ENCODE measurements around the gene FNBP1.
"Not testable (repeated sequence)": the region's sequence is repeated elsewhere in the genome, so short reads cannot be mapped to it uniquely, and the experiment has no call there.

FNBP1 gene

GRCh38 chr9:130010151-130010988 lies 32.6 kb downstream of the FNBP1 start:
- no peaks in the 10 kb centered on the region for H3K36me3 ChIP-seq (ENCODE audit: insufficient read depth, low read length)
- no peak overlapping the region for H3K4me3 ChIP-seq
- H3K9me3 ChIP-seq (ENCODE audit: low read depth, low read length) = no peaks in the 10 kb centered on the region
- DNase-seq (ENCODE audit: low read depth, low spot score) = no peak
- TF ChIP-seq EZH2 (IDR thresholded peaks at IDR 0.05) (no peak), POLR2AphosphoS5 (IDR thresholded peaks at IDR 0.05; ENCODE audit: borderline replicate concordance, low read depth, low read length) (no peak), FOXP2 (optimal IDR thresholded peaks at IDR 0.05; ENCODE audit: control extremely low read depth, extremely low read length, insufficient read depth) (no peak)
- H3K9ac ChIP-seq (ENCODE audit: insufficient read length) = no peak overlapping the region
- H3K27ac ChIP-seq = no peak overlapping the region

- H3K27ac ChIP-seq; H3K36me3 ChIP-seq (ENCODE audit: insufficient read depth, low read length): not testable (repeated sequence)
Measured at GRCh38 chr9:130009546-130009945, 33.4 kb downstream of the FNBP1 start.

DNA sequence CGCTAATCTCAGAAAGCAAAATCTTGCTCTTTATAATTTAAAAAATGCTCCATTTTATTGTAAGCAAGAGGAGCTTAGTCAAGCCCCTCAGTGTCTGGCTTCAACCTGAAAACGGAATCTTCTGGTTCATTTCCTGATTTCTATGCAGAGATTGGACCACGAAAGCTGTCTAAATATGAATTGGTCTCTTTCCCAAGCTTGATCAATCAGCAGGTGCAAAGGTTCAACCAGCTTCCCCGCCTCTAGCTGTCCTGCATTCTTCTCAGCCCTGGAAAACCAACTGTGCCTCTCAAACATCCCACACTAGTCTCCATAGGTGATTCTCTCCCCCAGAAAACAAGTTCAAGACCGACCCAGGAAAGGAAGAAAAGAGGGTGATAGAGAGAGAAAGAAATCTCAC lies 34.5 kb downstream of the FNBP1 start:
- DNase-seq (ENCODE audit: low read depth, low spot score) = no peak
- H3K9ac ChIP-seq (ENCODE audit: insufficient read length) = no peak overlapping the region
- H3K9me3 ChIP-seq (ENCODE audit: low read depth, low read length) = no peaks in the 10 kb centered on the region
- no peak overlapping the region for H3K27ac ChIP-seq
- no peak for TF ChIP-seq FOXP2 (optimal IDR thresholded peaks at IDR 0.05; ENCODE audit: control extremely low read depth, extremely low read length, insufficient read depth)
- TF ChIP-seq POLR2AphosphoS5 (IDR thresholded peaks at IDR 0.05; ENCODE audit: borderline replicate concordance, low read depth, low read length) = no peak
- TF ChIP-seq EZH2 (IDR thresholded peaks at IDR 0.05) = no peak
- H3K4me3 ChIP-seq = no peak overlapping the region
- no peaks in the 10 kb centered on the region for H3K36me3 ChIP-seq (ENCODE audit: insufficient read depth, low read length)

More at GRCh38 chr9:130009546-130009945, 33.4 kb downstream of the FNBP1 start:
- not testable (repeated sequence) for H3K9me3 ChIP-seq (ENCODE audit: low read depth, low read length); DNase-seq (ENCODE audit: low read depth, low spot score); H3K4me3 ChIP-seq; H3K9ac ChIP-seq (ENCODE audit: insufficient read length)

GRCh38 chr9:130006952-130007351 lies 36.0 kb downstream of the FNBP1 start:
- H3K36me3 ChIP-seq (ENCODE audit: insufficient read depth, low read length); H3K4me3 ChIP-seq; DNase-seq (ENCODE audit: low read depth, low spot score); H3K9ac ChIP-seq (ENCODE audit: insufficient read length); H3K27ac ChIP-seq; H3K9me3 ChIP-seq (ENCODE audit: low read depth, low read length): not testable (repeated sequence)

DNA sequence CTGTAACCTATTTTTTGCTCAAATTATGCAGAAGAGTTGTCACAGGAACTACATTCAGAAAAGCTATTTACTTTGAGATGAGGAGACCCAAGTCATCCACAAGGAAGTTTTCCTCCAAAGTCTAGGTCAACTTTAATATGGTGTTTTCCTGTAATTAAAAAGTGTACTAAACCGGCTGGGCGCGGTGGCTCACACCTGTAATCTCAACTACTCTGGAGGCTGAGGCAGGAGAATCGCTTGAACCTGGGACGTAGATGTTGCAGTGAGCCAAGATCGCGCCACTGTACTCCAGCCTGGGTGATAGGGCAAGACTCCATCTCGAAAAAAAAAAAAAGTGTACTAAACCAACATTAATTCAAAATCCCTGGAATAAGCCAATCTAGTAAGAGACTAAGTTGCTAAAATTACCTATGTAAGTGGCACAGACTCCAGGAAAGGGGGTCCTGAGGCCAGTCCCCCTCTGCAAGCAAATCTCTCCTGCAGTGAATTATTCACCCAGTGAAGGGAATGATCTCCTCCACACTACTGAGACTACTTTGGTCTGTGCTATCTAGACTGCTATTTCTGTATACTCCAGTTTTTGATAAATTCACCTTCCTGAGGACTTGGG lies 38.9 kb downstream of the FNBP1 start:
- H3K4me3 ChIP-seq = no peak overlapping the region
- no peak for TF ChIP-seq EZH2 (IDR thresholded peaks at IDR 0.05)
- no peak for TF ChIP-seq FOXP2 (optimal IDR thresholded peaks at IDR 0.05; ENCODE audit: control extremely low read depth, extremely low read length, insufficient read depth)
- no peak for TF ChIP-seq POLR2AphosphoS5 (IDR thresholded peaks at IDR 0.05; ENCODE audit: borderline replicate concordance, low read depth, low read length)
- no peak overlapping the region for H3K27ac ChIP-seq
- H3K9ac ChIP-seq (ENCODE audit: insufficient read length) = no peak overlapping the region
- no peaks in the 10 kb centered on the region for H3K36me3 ChIP-seq (ENCODE audit: insufficient read depth, low read length)
- no peaks in the 10 kb centered on the region for H3K9me3 ChIP-seq (ENCODE audit: low read depth, low read length)
- DNase-seq (ENCODE audit: low read depth, low spot score) = no peak

DNA sequence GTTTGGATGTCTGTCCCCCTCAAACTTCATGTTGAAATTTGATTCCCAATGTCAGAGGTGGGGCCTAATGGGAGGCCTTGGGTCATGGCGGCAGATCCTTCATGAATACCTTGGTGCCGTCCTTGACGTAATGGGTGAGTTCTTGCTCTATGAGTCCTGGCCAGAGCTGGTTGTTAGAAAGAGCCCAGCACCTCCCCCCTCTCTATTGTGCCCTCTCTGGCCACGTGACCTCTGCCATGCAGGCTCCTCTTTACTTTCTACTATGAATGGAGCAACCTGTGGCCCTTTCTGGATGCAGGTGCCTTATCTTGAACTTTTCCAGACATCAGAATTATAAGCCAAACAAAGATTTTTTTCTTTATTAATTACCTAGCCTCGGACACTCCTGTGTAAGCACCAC lies 40.7 kb downstream of the FNBP1 start:
- Histone ChIP-seq H3K4me3 (no peak overlapping the region), H3K9ac (ENCODE audit: insufficient read length) (no peak overlapping the region), H3K27ac (no peak overlapping the region), H3K36me3 (ENCODE audit: insufficient read depth, low read length) (no peaks in the 10 kb centered on the region), H3K9me3 (ENCODE audit: low read depth, low read length) (no peaks in the 10 kb centered on the region)
- no peak for TF ChIP-seq POLR2AphosphoS5 (IDR thresholded peaks at IDR 0.05; ENCODE audit: borderline replicate concordance, low read depth, low read length)
- no peak for TF ChIP-seq EZH2 (IDR thresholded peaks at IDR 0.05)
- no peak for TF ChIP-seq FOXP2 (optimal IDR thresholded peaks at IDR 0.05; ENCODE audit: control extremely low read depth, extremely low read length, insufficient read depth)
- no peak for DNase-seq (ENCODE audit: low read depth, low spot score)

DNA sequence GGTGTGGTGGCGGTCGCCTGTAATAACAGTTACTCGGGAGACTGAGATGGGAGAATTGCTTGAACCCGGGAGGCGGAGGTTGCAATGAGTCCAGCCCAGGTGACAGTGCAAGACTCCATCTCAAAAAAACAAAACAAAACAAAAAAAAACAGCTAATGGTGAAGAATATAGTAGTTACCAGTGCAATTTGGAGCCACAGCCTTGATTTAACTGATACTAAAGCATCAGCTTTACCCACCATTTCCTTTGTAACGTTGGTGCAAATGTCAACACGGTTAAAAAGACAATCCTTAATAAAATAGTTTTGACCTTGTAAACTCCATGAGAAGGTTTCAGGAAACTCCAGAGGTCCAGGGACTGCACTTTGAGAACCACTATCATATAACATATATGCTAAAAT lies 41.8 kb downstream of the FNBP1 start:
- Histone ChIP-seq H3K9me3 (ENCODE audit: low read depth, low read length) (no peaks in the 10 kb centered on the region), H3K27ac (no peak overlapping the region), H3K4me3 (no peak overlapping the region), H3K9ac (ENCODE audit: insufficient read length) (no peak overlapping the region), H3K36me3 (ENCODE audit: insufficient read depth, low read length) (no peaks in the 10 kb centered on the region)
- DNase-seq (ENCODE audit: low read depth, low spot score) = no peak
- TF ChIP-seq POLR2AphosphoS5 (IDR thresholded peaks at IDR 0.05; ENCODE audit: borderline replicate concordance, low read depth, low read length) (no peak), FOXP2 (optimal IDR thresholded peaks at IDR 0.05; ENCODE audit: control extremely low read depth, extremely low read length, insufficient read depth) (no peak), EZH2 (IDR thresholded peaks at IDR 0.05) (no peak)

DNA sequence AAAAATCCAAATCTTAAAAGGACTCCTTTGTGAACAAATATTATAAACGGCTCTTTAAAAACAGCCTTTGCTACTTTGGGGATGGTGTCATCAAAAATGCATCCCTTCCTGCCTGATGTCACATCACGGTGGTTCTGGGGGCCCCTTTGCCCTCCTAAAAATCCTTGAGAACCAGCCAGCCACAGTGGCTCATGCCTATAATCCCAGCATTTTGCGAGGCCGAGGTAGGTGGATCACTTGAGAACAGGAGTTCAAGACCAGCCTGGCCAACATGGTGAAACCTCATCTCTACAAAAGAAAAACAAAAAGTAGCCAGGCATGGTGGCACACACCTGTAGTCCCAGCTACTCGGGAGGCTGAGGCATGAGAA lies 43.9 kb downstream of the FNBP1 start:
- no peak for DNase-seq (ENCODE audit: low read depth, low spot score)
- Histone ChIP-seq H3K27ac (peak overlapping the region; percentile 52; the same call in 1 of the 2 replicates), H3K9me3 (ENCODE audit: low read depth, low read length) (no peaks in the 10 kb centered on the region), H3K4me3 (no peak overlapping the region), H3K9ac (ENCODE audit: insufficient read length) (no peak overlapping the region), H3K36me3 (ENCODE audit: insufficient read depth, low read length) (peaks cover under 1% of the 10 kb centered on the region; the same call in 1 of the 2 replicates)
- TF ChIP-seq EZH2 (IDR thresholded peaks at IDR 0.05) (no peak), FOXP2 (optimal IDR thresholded peaks at IDR 0.05; ENCODE audit: control extremely low read depth, extremely low read length, insufficient read depth) (no peak), POLR2AphosphoS5 (IDR thresholded peaks at IDR 0.05; ENCODE audit: borderline replicate concordance, low read depth, low read length) (no peak)

Measured in SK-N-MC (cell line).